ENCODE data around the gene CAMK4.

GRCh38 chr5:111299831-111300432 lies 75.7 kb downstream of the CAMK4 start:
- no peak for TF ChIP-seq CTCF (IDR thresholded peaks at IDR 0.05)
- TF ChIP-seq POLR2A (IDR thresholded peaks at IDR 0.05): no peak
- TF ChIP-seq EP300 (IDR thresholded peaks at IDR 0.05): no peak
- no peak for TF ChIP-seq POLR2AphosphoS5 (IDR thresholded peaks at IDR 0.05)

All from gastroesophageal sphincter (tissue), 3 donors.